Ishikawa (cell line): ENCODE data around the gene EMILIN3.

ENCODE experiments used
- CEBPB ChIP-seq: IDR thresholded peaks from 2 replicates; pipeline ENCODE4 v1.6.1; 2012
- CREB1 ChIP-seq: IDR thresholded peaks from 2 replicates; pipeline ENCODE4 v1.6.1; 2012; ENCODE audit warnings: low read depth
- EGR1 ChIP-seq: IDR thresholded peaks from 2 replicates; pipeline ENCODE4 v1.6.1; 2012
- EP300 ChIP-seq: IDR thresholded peaks from 2 replicates; pipeline ENCODE4 v1.6.1; 2012; ENCODE audit warnings: borderline replicate concordance
- FOXM1 ChIP-seq: IDR thresholded peaks from 2 replicates; pipeline ENCODE4 v1.6.1; 2012; ENCODE audit warnings: low read depth, borderline replicate concordance
- NFIC ChIP-seq: IDR thresholded peaks from 2 replicates; pipeline ENCODE4 v1.6.1; 2012
- RAD21 ChIP-seq: IDR thresholded peaks from 2 replicates; pipeline ENCODE4 v1.6.1; 2012; ENCODE audit warnings: low read depth
- TAF1 ChIP-seq: IDR thresholded peaks from 2 replicates; pipeline ENCODE4 v1.6.1; 2012; ENCODE audit warnings: low read depth, mild to moderate bottlenecking
- TCF12 ChIP-seq: IDR thresholded peaks from 2 replicates; pipeline ENCODE4 v1.6.1; 2012; ENCODE audit warnings: low read depth
- TEAD4 ChIP-seq: IDR thresholded peaks from 2 replicates; pipeline ENCODE4 v1.6.1; 2012
- YY1 ChIP-seq: IDR thresholded peaks from 2 replicates; pipeline ENCODE4 v1.6.1; 2012; ENCODE audit warnings: low read depth
- ZBTB7A ChIP-seq: IDR thresholded peaks from 2 replicates; pipeline ENCODE4 v1.6.1; 2012; ENCODE audit warnings: low read depth
- TF ChIP-seq, protein P1 (sequence below): IDR thresholded peaks from 2 replicates; pipeline ENCODE4 v1.6.1; 2012; ENCODE audit warnings: low read depth, mild to moderate bottlenecking
- TF ChIP-seq, protein P2 (sequence below): IDR thresholded peaks from 2 replicates; pipeline ENCODE4 v1.6.1; 2012
- TF ChIP-seq, protein P3 (sequence below): IDR thresholded peaks from 2 replicates; pipeline ENCODE4 v1.6.1; 2012

Gene EMILIN3

DNA sequence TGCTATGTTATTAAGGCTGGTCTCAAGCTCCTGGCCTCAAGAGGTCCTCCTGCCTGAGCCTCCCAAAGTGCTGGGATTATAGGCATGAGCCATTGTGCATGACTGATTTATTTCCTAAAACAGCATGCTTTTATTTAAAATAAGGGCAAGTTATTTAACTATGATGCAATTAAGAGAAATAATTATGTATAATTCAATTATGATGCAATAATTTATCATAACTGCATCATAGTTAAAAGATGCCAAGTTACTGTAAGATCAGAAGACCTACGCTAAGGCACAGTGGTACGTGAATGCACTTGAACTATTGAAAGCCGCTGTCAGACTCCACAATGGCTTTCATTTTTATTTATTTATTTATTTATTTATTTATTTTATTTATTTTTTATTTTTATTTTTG lies 24.3 kb upstream of the EMILIN3 start:
- no peak for TF ChIP-seq TEAD4
- TF ChIP-seq EGR1: no peak
- no peak for TF ChIP-seq TAF1
- TF ChIP-seq, protein P1, sequence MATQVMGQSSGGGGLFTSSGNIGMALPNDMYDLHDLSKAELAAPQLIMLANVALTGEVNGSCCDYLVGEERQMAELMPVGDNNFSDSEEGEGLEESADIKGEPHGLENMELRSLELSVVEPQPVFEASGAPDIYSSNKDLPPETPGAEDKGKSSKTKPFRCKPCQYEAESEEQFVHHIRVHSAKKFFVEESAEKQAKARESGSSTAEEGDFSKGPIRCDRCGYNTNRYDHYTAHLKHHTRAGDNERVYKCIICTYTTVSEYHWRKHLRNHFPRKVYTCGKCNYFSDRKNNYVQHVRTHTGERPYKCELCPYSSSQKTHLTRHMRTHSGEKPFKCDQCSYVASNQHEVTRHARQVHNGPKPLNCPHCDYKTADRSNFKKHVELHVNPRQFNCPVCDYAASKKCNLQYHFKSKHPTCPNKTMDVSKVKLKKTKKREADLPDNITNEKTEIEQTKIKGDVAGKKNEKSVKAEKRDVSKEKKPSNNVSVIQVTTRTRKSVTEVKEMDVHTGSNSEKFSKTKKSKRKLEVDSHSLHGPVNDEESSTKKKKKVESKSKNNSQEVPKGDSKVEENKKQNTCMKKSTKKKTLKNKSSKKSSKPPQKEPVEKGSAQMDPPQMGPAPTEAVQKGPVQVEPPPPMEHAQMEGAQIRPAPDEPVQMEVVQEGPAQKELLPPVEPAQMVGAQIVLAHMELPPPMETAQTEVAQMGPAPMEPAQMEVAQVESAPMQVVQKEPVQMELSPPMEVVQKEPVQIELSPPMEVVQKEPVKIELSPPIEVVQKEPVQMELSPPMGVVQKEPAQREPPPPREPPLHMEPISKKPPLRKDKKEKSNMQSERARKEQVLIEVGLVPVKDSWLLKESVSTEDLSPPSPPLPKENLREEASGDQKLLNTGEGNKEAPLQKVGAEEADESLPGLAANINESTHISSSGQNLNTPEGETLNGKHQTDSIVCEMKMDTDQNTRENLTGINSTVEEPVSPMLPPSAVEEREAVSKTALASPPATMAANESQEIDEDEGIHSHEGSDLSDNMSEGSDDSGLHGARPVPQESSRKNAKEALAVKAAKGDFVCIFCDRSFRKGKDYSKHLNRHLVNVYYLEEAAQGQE: no peak

DNA sequence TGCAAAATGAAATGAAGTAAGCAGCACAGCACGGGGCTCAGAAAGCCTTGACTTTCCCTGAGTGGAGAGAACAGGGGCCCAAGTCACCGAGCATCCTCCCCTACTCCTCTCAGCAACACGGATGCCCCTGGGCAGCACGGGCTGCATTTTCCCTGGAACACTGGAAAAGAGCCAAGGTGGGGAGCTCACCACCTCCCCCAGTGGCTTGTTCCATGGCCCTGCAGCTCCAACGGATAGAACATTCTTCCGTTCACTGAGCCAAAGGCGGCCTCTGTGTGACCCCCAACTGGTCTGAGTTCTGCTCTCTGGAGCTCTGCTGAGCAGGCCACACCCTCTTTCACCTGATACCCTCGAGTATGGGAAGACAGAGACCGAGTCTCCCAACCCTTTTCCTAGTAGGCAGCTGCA lies 20.8 kb upstream of the EMILIN3 start:
- no peak for TF ChIP-seq CREB1
- TF ChIP-seq NFIC: no peak
- no peak for TF ChIP-seq EGR1
- TF ChIP-seq, protein P2, sequence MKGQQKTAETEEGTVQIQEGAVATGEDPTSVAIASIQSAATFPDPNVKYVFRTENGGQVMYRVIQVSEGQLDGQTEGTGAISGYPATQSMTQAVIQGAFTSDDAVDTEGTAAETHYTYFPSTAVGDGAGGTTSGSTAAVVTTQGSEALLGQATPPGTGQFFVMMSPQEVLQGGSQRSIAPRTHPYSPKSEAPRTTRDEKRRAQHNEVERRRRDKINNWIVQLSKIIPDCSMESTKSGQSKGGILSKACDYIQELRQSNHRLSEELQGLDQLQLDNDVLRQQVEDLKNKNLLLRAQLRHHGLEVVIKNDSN: no peak
- no peak for TF ChIP-seq EP300
- TF ChIP-seq TCF12: no peak
- no peak for TF ChIP-seq YY1
- TF ChIP-seq CEBPB: no peak
- TF ChIP-seq TAF1: no peak
- TF ChIP-seq, protein P1: no peak
- no peak for TF ChIP-seq ZBTB7A
- no peak for TF ChIP-seq FOXM1
- no peak for TF ChIP-seq TEAD4

DNA sequence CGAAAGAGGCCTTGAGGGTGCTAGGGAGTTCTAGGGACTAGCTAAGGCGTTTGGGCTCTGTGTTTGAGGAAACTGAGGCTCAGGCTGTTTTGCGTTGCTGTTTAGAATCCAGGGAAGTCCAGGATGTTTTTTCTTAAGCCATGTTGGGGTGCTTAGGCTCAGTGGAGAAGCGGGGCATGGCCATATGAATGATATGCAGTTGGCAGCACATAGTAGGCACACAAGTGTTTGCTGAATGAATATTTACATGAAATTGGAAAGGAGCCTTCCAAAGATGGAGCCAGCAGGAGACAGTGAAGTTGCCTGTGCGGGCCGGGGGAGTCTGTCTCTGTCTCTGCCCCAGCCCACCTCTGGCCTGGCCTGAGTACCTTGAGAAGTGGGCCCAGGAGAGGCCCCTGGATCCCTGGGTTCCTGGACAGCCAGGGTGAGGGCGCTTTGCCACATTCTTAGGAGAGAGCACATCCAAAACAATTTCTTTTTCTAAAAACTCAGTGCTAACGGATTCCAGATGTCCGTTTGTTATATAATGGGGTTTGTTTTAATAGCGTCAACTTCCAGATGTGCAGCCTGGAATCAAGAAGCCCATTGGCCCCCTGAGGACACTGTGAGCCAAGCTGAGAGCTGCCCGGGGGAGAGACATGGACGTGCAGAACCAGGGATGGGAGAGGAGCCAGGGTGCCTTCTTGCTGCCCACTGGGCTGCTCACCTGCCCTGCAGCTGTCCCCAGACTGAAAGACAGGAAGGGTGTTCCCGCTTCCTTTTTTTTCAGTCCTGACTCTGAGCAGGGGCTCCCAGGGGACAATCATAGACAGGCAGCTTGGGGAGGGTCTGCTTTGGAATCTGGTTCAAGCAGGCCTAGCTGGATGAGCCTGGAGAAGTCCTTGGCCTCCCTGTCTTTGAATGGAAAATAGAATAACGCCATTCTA lies 20.1 kb upstream of the EMILIN3 start:
- no peak for TF ChIP-seq CEBPB
- TF ChIP-seq, protein P1: no peak
- no peak for TF ChIP-seq CREB1
- no peak for TF ChIP-seq EGR1
- no peak for TF ChIP-seq YY1
- TF ChIP-seq TAF1: no peak
- no peak for TF ChIP-seq FOXM1
- TF ChIP-seq, protein P3, sequence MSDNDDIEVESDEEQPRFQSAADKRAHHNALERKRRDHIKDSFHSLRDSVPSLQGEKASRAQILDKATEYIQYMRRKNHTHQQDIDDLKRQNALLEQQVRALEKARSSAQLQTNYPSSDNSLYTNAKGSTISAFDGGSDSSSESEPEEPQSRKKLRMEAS: no peak
- TF ChIP-seq TEAD4: no peak
- TF ChIP-seq ZBTB7A: no peak
- TF ChIP-seq, protein P2: no peak
- TF ChIP-seq NFIC: no peak
- no peak for TF ChIP-seq RAD21

DNA sequence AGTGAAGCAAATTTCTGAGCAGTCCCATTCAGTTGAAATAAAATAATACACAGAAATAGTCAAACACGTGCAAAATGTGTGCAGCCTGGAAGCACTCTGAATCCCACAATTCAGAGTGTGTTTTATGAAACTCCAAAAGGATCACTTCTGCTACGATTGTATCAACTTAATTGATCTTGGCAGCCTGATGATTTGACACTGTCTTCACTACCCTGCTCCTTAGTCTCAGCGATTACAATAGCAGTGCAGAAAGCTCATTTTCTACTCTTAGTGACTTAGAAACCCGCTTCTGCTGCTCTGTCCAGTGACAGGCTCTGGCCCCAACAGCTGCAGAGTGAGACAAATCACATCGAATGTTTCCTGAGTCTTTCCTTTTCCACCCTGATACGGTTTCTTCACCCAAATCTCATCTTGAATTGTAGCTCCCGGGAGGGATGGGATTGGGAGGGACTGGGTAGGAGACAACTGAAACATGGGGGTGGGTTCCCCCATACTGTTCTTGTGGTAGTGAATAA lies 16.2 kb upstream of the EMILIN3 start:
- TF ChIP-seq TCF12 (no peak), RAD21 (no peak), YY1 (no peak), TAF1 (no peak), FOXM1 (no peak)
